ENCODE results near the gene EXOSC2.

- TF ChIP-seq, protein P1, sequence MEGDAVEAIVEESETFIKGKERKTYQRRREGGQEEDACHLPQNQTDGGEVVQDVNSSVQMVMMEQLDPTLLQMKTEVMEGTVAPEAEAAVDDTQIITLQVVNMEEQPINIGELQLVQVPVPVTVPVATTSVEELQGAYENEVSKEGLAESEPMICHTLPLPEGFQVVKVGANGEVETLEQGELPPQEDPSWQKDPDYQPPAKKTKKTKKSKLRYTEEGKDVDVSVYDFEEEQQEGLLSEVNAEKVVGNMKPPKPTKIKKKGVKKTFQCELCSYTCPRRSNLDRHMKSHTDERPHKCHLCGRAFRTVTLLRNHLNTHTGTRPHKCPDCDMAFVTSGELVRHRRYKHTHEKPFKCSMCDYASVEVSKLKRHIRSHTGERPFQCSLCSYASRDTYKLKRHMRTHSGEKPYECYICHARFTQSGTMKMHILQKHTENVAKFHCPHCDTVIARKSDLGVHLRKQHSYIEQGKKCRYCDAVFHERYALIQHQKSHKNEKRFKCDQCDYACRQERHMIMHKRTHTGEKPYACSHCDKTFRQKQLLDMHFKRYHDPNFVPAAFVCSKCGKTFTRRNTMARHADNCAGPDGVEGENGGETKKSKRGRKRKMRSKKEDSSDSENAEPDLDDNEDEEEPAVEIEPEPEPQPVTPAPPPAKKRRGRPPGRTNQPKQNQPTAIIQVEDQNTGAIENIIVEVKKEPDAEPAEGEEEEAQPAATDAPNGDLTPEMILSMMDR (IDR thresholded peaks at IDR 0.05), result no peak
- TF ChIP-seq EP300 (IDR thresholded peaks at IDR 0.05), result no peak
- TF ChIP-seq POLR2A (IDR thresholded peaks at IDR 0.05), result no peak
Measured at GRCh38 chr9:130692321-130692720, 1.3 kb upstream of the EXOSC2 start.
